Urinary bladder (tissue), 4 donors: ENCODE results near the gene ANXA4. TPM values are rescaled to one million over a fixed set of nuclear protein-coding genes. Genes with fewer than 3 reads are reported as not detected.
"Not testable (repeated sequence)": the region's sequence is repeated elsewhere in the genome, so short reads cannot be mapped to it uniquely, and the experiment has no call there.

ENCODE experiments used
- DNase-seq: peaks from one replicate; pipeline ENCODE4 v3.0.0-alpha.2; 2015; ENCODE audit errors: extremely low spot score
- H3K27ac ChIP-seq: one replicate; pipeline ENCODE4 v1.5.1; 2013; ENCODE audit warnings: low read depth, mild to moderate bottlenecking, moderate library complexity
- H3K36me3 ChIP-seq: one replicate; pipeline ENCODE4 v1.6.1; 2013; ENCODE audit warnings: mild to moderate bottlenecking, moderate library complexity; ENCODE audit not compliant: insufficient read depth
- H3K4me1 ChIP-seq: one replicate; pipeline ENCODE4 v1.6.1; 2013; ENCODE audit warnings: mild to moderate bottlenecking, moderate library complexity; ENCODE audit not compliant: insufficient read depth
- H3K4me3 ChIP-seq: one replicate; pipeline ENCODE4 v1.5.1; 2013; ENCODE audit warnings: low read depth, low read length
- WGBS: extraction: QIAGEN DNeasy Blood & Tissue Kit; methylation state at CpG from one replicate; pipeline ENCODE4 v1.1.7; 2013; 5-methylcytosine and 5-hydroxymethylcytosine counted together
- polyA plus RNA-seq: library from polyadenylated mRNA; stranded (reverse); fragments of 200-250 nt; gene quantifications from one replicate; pipeline ENCODE4 v1.2.3, GENCODE V29; 2013
- total RNA-seq: library from RNA; depleted of rRNA; stranded (reverse); fragments of >200 nt; gene quantifications from one replicate; pipeline ENCODE4 v1.2.3, GENCODE V29; 2014
- donor health status: healthy with polysubstance abuse.
- donor health status: healthy.

The ANXA4 gene
- total and polyA plus RNA-seq, 2 donors = 27.1 to 68.0 TPM

- no peak for DNase-seq
- 88% methylated on average over 6 of the region's 6 CpGs for WGBS
- H3K4me3 ChIP-seq = no peak overlapping the region
- no peaks in the 10 kb centered on the region for H3K36me3 ChIP-seq
- no peak overlapping the region for H3K27ac ChIP-seq
- H3K4me1 ChIP-seq = no peaks in the 10 kb centered on the region
Measured at GRCh38 chr2:69731147-69731970, 10.6 kb upstream of the ANXA4 start.

- WGBS = 76% methylated on average over 1 of the region's 1 CpG
- Histone ChIP-seq H3K4me1 (no peaks in the 10 kb centered on the region), H3K4me3 (no peak overlapping the region), H3K36me3 (no peaks in the 10 kb centered on the region), H3K27ac (no peak overlapping the region)
- DNase-seq = no peak
Measured at GRCh38 chr2:69733342-69734034, 8.4 kb upstream of the ANXA4 start.

GRCh38 chr2:69734035-69734611, 7.8 kb upstream of the ANXA4 start:
- H3K4me3 ChIP-seq = no peak overlapping the region
- no peaks in the 10 kb centered on the region for H3K4me1 ChIP-seq
- H3K27ac ChIP-seq = no peak overlapping the region
- H3K36me3 ChIP-seq = no peaks in the 10 kb centered on the region
- no peak for DNase-seq
- WGBS = 42% methylated on average over 5 of the region's 5 CpGs

- H3K27ac ChIP-seq = no peak overlapping the region
- H3K4me3 ChIP-seq = no peak overlapping the region
- H3K36me3 ChIP-seq = no peaks in the 10 kb centered on the region
- WGBS = 96% methylated on average over 2 of the region's 2 CpGs
- no peak for DNase-seq
- no peaks in the 10 kb centered on the region for H3K4me1 ChIP-seq
Measured at GRCh38 chr2:69734854-69735544, 6.9 kb upstream of the ANXA4 start.

GRCh38 chr2:69735686-69736085, 6.2 kb upstream of the ANXA4 start:
- Histone ChIP-seq H3K36me3 (no peaks in the 10 kb centered on the region), H3K4me1 (peaks cover 1% of the 10 kb centered on the region), H3K27ac (no peak overlapping the region), H3K4me3 (no peak overlapping the region)
- 95% methylated on average over 3 of the region's 3 CpGs for WGBS
- DNase-seq = no peak

- not testable (repeated sequence) for H3K36me3 ChIP-seq, H3K27ac ChIP-seq, DNase-seq, H3K4me1 ChIP-seq, H3K4me3 ChIP-seq
- WGBS = 94% methylated on average over 3 of the region's 3 CpGs
Measured at GRCh38 chr2:69738149-69738548, 3.8 kb upstream of the ANXA4 start.

GRCh38 chr2:69740502-69740951, 1.4 kb upstream of the ANXA4 start:
- H3K36me3 ChIP-seq = no peaks in the 10 kb centered on the region
- peak overlapping the region; percentile 93 for H3K27ac ChIP-seq
- H3K4me3 ChIP-seq = peak overlapping the region; percentile 95
- H3K4me1 ChIP-seq = peaks cover 1% of the 10 kb centered on the region
- DNase-seq = no peak
- WGBS = 68% methylated on average over 10 of the region's 10 CpGs

- H3K4me1 ChIP-seq = peaks cover 1% of the 10 kb centered on the region
- WGBS = 3% methylated on average over 13 of the region's 13 CpGs
Measured at GRCh38 chr2:69741229-69741574, 732 bp upstream of the ANXA4 start.

GRCh38 chr2:69742322-69742952, 503 bp downstream of the ANXA4 start:
- Histone ChIP-seq H3K27ac (peak overlapping the region; percentile 93), H3K36me3 (no peaks in the 10 kb centered on the region), H3K4me1 (peaks cover 1% of the 10 kb centered on the region), H3K4me3 (peak overlapping the region; percentile 95)
- DNase-seq = no peak
- 21% methylated on average over 22 of the region's 22 CpGs for WGBS

More at GRCh38 chr2:69741229-69741574, 732 bp upstream of the ANXA4 start:
- Histone ChIP-seq H3K36me3 (no peaks in the 10 kb centered on the region), H3K27ac (peak overlapping the region; percentile 93), H3K4me3 (peak overlapping the region; percentile 95)
- DNase-seq = no peak

GRCh38 chr2:69743847-69744264, 1.9 kb downstream of the ANXA4 start:
- Histone ChIP-seq H3K4me3 (no peak overlapping the region), H3K36me3 (no peaks in the 10 kb centered on the region), H3K4me1 (peaks cover 1% of the 10 kb centered on the region), H3K27ac (no peak overlapping the region)
- 86% methylated on average over 2 of the region's 2 CpGs for WGBS
- no peak for DNase-seq

GRCh38 chr2:69744456-69744855, 2.5 kb downstream of the ANXA4 start:
- WGBS = 51% methylated on average over 3 of the region's 3 CpGs
- Histone ChIP-seq H3K36me3 (no peaks in the 10 kb centered on the region), H3K4me3 (no peak overlapping the region), H3K4me1 (peaks cover 1% of the 10 kb centered on the region), H3K27ac (no peak overlapping the region)
- DNase-seq = no peak

GRCh38 chr2:69745035-69745434, 3.1 kb downstream of the ANXA4 start:
- no peak overlapping the region for H3K4me3 ChIP-seq
- WGBS = 94% methylated on average over 2 of the region's 2 CpGs
- no peak overlapping the region for H3K27ac ChIP-seq
- H3K36me3 ChIP-seq = no peaks in the 10 kb centered on the region
- peaks cover 1% of the 10 kb centered on the region for H3K4me1 ChIP-seq
- DNase-seq = no peak

- Histone ChIP-seq H3K4me1 (no peaks in the 10 kb centered on the region), H3K36me3 (no peaks in the 10 kb centered on the region), H3K27ac (no peak overlapping the region), H3K4me3 (no peak overlapping the region)
- no peak for DNase-seq
- WGBS = 89% methylated on average over 6 of the region's 6 CpGs
Measured at GRCh38 chr2:69750246-69750645, 8.3 kb downstream of the ANXA4 start.
